H1 (cell line): ENCODE results near the gene SIDT1. TPM values are rescaled to one million over a fixed set of nuclear protein-coding genes. Genes with fewer than 3 reads are reported as not detected.
A peak's percentile ranks its signal among the peaks of the same experiment; 100 is the strongest.

Experiments
- CTCF ChIA-PET: fragments of 300-600 bp; sonication (Branson Sonifier 250); formaldehyde crosslinking; loops from one replicate; lab custom pipeline; 2021; ENCODE audit not compliant: partially characterized antibody; lab: Charles Lee
- POLR2A ChIA-PET: fragments of 300-600 bp; sonication (Branson Sonifier 250); formaldehyde crosslinking; loops from one replicate; lab custom pipeline; 2021; ENCODE audit warnings: inconsistent platforms; ENCODE audit not compliant: partially characterized antibody; lab: Charles Lee
- DNase-seq, 2 experiments: peaks; one replicate each; pipeline versions ENCODE4 v3.0.0 to v3.0.0-alpha.2; 2010 to 2022; ENCODE audit warnings: low spot score in 2 of 2, low read depth in 1 of 2, mixed read lengths in 1 of 2
- FAIRE-seq: peaks from 2 replicates; lab custom pipeline; 2011; peaks lifted over from hg19 to GRCh38; lab: Jason Lieb, UNC
- H2AFZ ChIP-seq: 2 replicates; pipeline ENCODE4 v1.8.1; 2012; ENCODE audit warnings: low read length, inconsistent platforms
- H2AK5ac ChIP-seq: 2 replicates; pipeline ENCODE4 v1.6.1; 2013; ENCODE audit warnings: low read depth, low read length
- H2BK120ac ChIP-seq: replicated peaks from 2 replicates; pipeline ENCODE3; 2013; ENCODE audit warnings: low read depth, low read length, inconsistent platforms
- H2BK12ac ChIP-seq: 2 replicates; pipeline ENCODE4 v1.6.1; 2013; ENCODE audit warnings: low read depth, low read length
- H2BK15ac ChIP-seq: 2 replicates; pipeline ENCODE4 v1.6.1; 2013; ENCODE audit warnings: low read length
- H2BK20ac ChIP-seq: 2 replicates; pipeline ENCODE4 v1.6.1; 2013; ENCODE audit warnings: low read length
- H2BK5ac ChIP-seq: 2 replicates; pipeline ENCODE4 v1.6.1; 2013; ENCODE audit warnings: low read depth, low read length
- H3K14ac ChIP-seq: 2 replicates; pipeline ENCODE4 v1.6.1; 2013; ENCODE audit warnings: inconsistent platforms; ENCODE audit not compliant: insufficient read length
- H3K18ac ChIP-seq: 2 replicates; pipeline ENCODE4 v1.6.1; 2013; ENCODE audit warnings: low read length; ENCODE audit errors: extremely low read depth
- H3K23ac ChIP-seq: 2 replicates; pipeline ENCODE4 v1.6.1; 2013; ENCODE audit warnings: inconsistent platforms; ENCODE audit not compliant: insufficient read length
- H3K23me2 ChIP-seq: 2 replicates; pipeline ENCODE4 v1.6.1; 2013; ENCODE audit warnings: low read depth, low read length
- H3K27ac ChIP-seq: 2 replicates; pipeline ENCODE4 v1.6.1; 2011; ENCODE audit warnings: low read depth, low read length, inconsistent platforms
- H3K27me3 ChIP-seq, 4 experiments: replicated peaks in 1 of 4; 1 replicate in 1 of 4; 2 replicates in 3 of 4; pipeline versions ENCODE4 v1.6.1 to v1.8.1; 2011 to 2013; ENCODE audit warnings: low read length in 3 of 4, mild to moderate bottlenecking in 3 of 4, inconsistent platforms in 2 of 4, mixed read lengths in 2 of 4, moderate library complexity in 1 of 4; ENCODE audit not compliant: control insufficient read depth in 3 of 4, insufficient read depth in 3 of 4; ENCODE audit errors: extremely low read depth in 1 of 4
- H3K36me3 ChIP-seq, 4 experiments: 2 replicates each; pipeline versions ENCODE4 v1.6.1 to v1.8.1; 2011 to 2013; ENCODE audit warnings: mild to moderate bottlenecking in 4 of 4, low read length in 3 of 4, moderate library complexity in 2 of 4, control low read depth in 1 of 4, inconsistent platforms in 1 of 4; ENCODE audit not compliant: insufficient read depth in 4 of 4, control insufficient read depth in 2 of 4
- H3K4ac ChIP-seq: replicated peaks from 2 replicates; pipeline ENCODE3; 2013; ENCODE audit warnings: low read length, low read depth, mixed read lengths, inconsistent platforms; ENCODE audit not compliant: insufficient read length
- H3K4me1 ChIP-seq, 4 experiments: replicated peaks in 1 of 4; 1 replicate in 1 of 4; 2 replicates in 3 of 4; pipeline versions ENCODE4 v1.6.1 to v1.8.1; 2011 to 2013; ENCODE audit warnings: low read length in 3 of 4, inconsistent platforms in 2 of 4, mixed read lengths in 1 of 4; ENCODE audit not compliant: insufficient read depth in 4 of 4, control insufficient read depth in 3 of 4
- H3K4me2 ChIP-seq, 2 experiments: 2 replicates each; pipeline versions ENCODE4 v1.6.1 to v1.8.1; 2011 to 2013; ENCODE audit warnings: low read depth in 2 of 2, low read length in 2 of 2, control low read depth in 1 of 2, inconsistent platforms in 1 of 2, mild to moderate bottlenecking in 1 of 2; ENCODE audit not compliant: insufficient read depth in 1 of 2
- H3K4me3 ChIP-seq, 4 experiments: fragments of 200-600, 300-600 bp in 1 of 4; sonication (generic), shearing (Covaris generic), sonication (Bioruptor Twin) in 1 of 4; 2 replicates each; pipeline versions ENCODE4 v1.5.1 to v1.8.1; 2011 to 2016; ENCODE audit warnings: low read length in 4 of 4, low read depth in 3 of 4, control low read depth in 2 of 4, inconsistent platforms in 2 of 4, mild to moderate bottlenecking in 2 of 4, mixed read lengths in 1 of 4, moderate library complexity in 1 of 4; ENCODE audit not compliant: insufficient read depth in 2 of 4; ENCODE audit errors: extremely low read depth in 1 of 4
- H3K56ac ChIP-seq: replicated peaks from 2 replicates; pipeline ENCODE3; 2013; ENCODE audit warnings: low read depth, mild to moderate bottlenecking, mixed read lengths, low read length, inconsistent platforms; ENCODE audit not compliant: insufficient read length
- H3K79me1 ChIP-seq: 2 replicates; pipeline ENCODE4 v1.6.1; 2013; ENCODE audit warnings: low read depth, low read length, control low read depth
- H3K79me2 ChIP-seq, 2 experiments: 2 replicates each; pipeline versions ENCODE4 v1.6.1 to v1.8.1; 2012 to 2013; ENCODE audit warnings: low read length in 2 of 2, mild to moderate bottlenecking in 2 of 2, inconsistent platforms in 1 of 2; ENCODE audit not compliant: insufficient read depth in 2 of 2, control insufficient read depth in 1 of 2
- H3K9ac ChIP-seq, 4 experiments: replicated peaks in 1 of 4; 1 replicate in 1 of 4; 2 replicates in 3 of 4; pipeline versions ENCODE4 v1.6.1 to v1.8.1; 2011 to 2013; ENCODE audit warnings: low read depth in 3 of 4, low read length in 3 of 4, control low read depth in 2 of 4, mild to moderate bottlenecking in 2 of 4, moderate library complexity in 2 of 4, inconsistent platforms in 1 of 4; ENCODE audit errors: extremely low read depth in 1 of 4
- H3K9me3 ChIP-seq, 2 experiments: 2 replicates each; pipeline versions ENCODE4 v1.6.1 to v1.8.1; 2012 to 2013; ENCODE audit warnings: mild to moderate bottlenecking in 2 of 2, moderate library complexity in 2 of 2, control low read depth in 1 of 2, inconsistent platforms in 1 of 2, low read depth in 1 of 2, low read length in 1 of 2, mixed read lengths in 1 of 2; ENCODE audit not compliant: insufficient read depth in 2 of 2
- H4K20me1 ChIP-seq, 2 experiments: replicated peaks in 1 of 2; 2 replicates each; pipeline versions ENCODE3 to v1.8.1; 2011 to 2013; ENCODE audit warnings: inconsistent platforms in 2 of 2, low read length in 2 of 2, mild to moderate bottlenecking in 1 of 2; ENCODE audit not compliant: insufficient read depth in 2 of 2, control insufficient read depth in 1 of 2
- H4K5ac ChIP-seq: 2 replicates; pipeline ENCODE4 v1.6.1; 2013; ENCODE audit warnings: low read length, low read depth, mixed read lengths, inconsistent platforms; ENCODE audit not compliant: insufficient read length
- H4K8ac ChIP-seq: 2 replicates; pipeline ENCODE4 v1.8.0; 2013; ENCODE audit warnings: mild to moderate bottlenecking, moderate library complexity, low read length, inconsistent platforms; ENCODE audit not compliant: insufficient read depth; ENCODE audit errors: extremely low read depth
- H4K91ac ChIP-seq: replicated peaks from 2 replicates; pipeline ENCODE3; 2013; ENCODE audit warnings: low read length, mixed read lengths, inconsistent platforms; ENCODE audit not compliant: insufficient read length
- EP300 ChIP-seq, 2 experiments: IDR thresholded peaks; 1 replicate in 1 of 2; 2 replicates in 1 of 2; pipeline ENCODE4 v1.6.1; 2011 to 2012; ENCODE audit warnings: low read depth in 2 of 2, low read length in 2 of 2, mild to moderate bottlenecking in 2 of 2, borderline replicate concordance in 1 of 2, inconsistent platforms in 1 of 2, moderate library complexity in 1 of 2
- HDAC6 ChIP-seq: IDR thresholded peaks from one replicate; pipeline ENCODE4 v1.7.1; 2012; ENCODE audit warnings: low read depth, mild to moderate bottlenecking, inconsistent platforms, low read length, moderate library complexity
- SRF ChIP-seq: IDR thresholded peaks from 2 replicates; pipeline ENCODE4 v1.6.1; 2011; ENCODE audit warnings: mild to moderate bottlenecking, low read depth, low read length, moderate library complexity
- TAF7 ChIP-seq: optimal IDR thresholded peaks from 2 replicates; pipeline ENCODE3; 2011; ENCODE audit warnings: low read depth, mild to moderate bottlenecking, inconsistent platforms, low read length, moderate library complexity, borderline replicate concordance
- TBP ChIP-seq: IDR thresholded peaks from 2 replicates; pipeline ENCODE4 v1.6.1; 2011; ENCODE audit warnings: low read depth, low read length, improper control_type of control experiment
- WGBS, 2 experiments: shearing (Covaris generic) in 1 of 2; methylation state at CpG; one replicate each; pipeline versions ENCODE4 v1.1.6 to v1.1.7; 2013 to 2015; ENCODE audit warnings: low lambda C conversion rate in 2 of 2, mixed read lengths in 2 of 2, inconsistent platforms in 1 of 2, low coverage in 1 of 2, missing lambda C conversion rate in 1 of 2; ENCODE audit not compliant: insufficient replicate concordance in 2 of 2, insufficient coverage in 1 of 2, insufficient read length in 1 of 2; ENCODE audit errors: extremely low coverage in 1 of 2, missing lambda C conversion rate in 1 of 2; 5-methylcytosine and 5-hydroxymethylcytosine counted together
- polyA plus RNA-seq, 7 experiments: library from polyadenylated mRNA; depleted of rRNA in 3 of 7; stranded (reverse) in 5 of 7; unstranded in 2 of 7; fragments of >200 nt in 5 of 7; fragments of 200-250 nt in 2 of 7; gene quantifications; 1 replicate in 5 of 7; 2 replicates in 1 of 7; 4 replicates in 1 of 7; pipeline versions ENCODE4 v1.2.1 to v1.2.3, GENCODE V29; 2011 to 2013; ENCODE audit warnings: missing spikeins in 2 of 7, mixed read lengths in 2 of 7
- total RNA-seq: library from RNA; stranded (reverse); fragmentation: NEBNext Ultra II Directional; extraction: Animal tissue kit (Norgen Biotek cat#: 25700); gene quantifications from 2 replicates; pipeline ENCODE4 v1.2.1, GENCODE V29; 2021

The SIDT1 gene
- total and polyA plus RNA-seq, 2 of the 8 experiments (the other 6 are each of a cell fraction or from before 2014, with no cell fraction given): 0.06 TPM; not detected in 1

GRCh38 chr3:113590983-113591382 is 58.6 kb downstream of the SIDT1 start:
- no peak overlapping the region for H4K91ac ChIP-seq
- H2AFZ ChIP-seq: no peak overlapping the region
- no peak overlapping the region for H3K27ac ChIP-seq
- no peaks in the 10 kb centered on the region for H3K79me1 ChIP-seq
- H3K14ac ChIP-seq: no peak overlapping the region
- H3K23ac ChIP-seq: no peak overlapping the region
- no peak overlapping the region for H3K18ac ChIP-seq
- H4K5ac ChIP-seq: no peak overlapping the region
- no peaks in the 10 kb centered on the region for H3K9me3 ChIP-seq
- no peak overlapping the region for H2BK120ac ChIP-seq
- no peak overlapping the region for H3K56ac ChIP-seq
- no peak for FAIRE-seq
- no peaks in the 10 kb centered on the region for H4K20me1 ChIP-seq
- CTCF ChIA-PET: interaction anchor here (0.9 kb wide), 1 partner anchor 44 kb away, joined by 3 read pairs; no protein-coding TSS in a partner anchor
- POLR2A ChIA-PET: no interaction called here
- no peak overlapping the region for H2AK5ac ChIP-seq
- no peak overlapping the region for H2BK20ac ChIP-seq
- DNase-seq: no peak
- no peak overlapping the region for H3K9ac ChIP-seq
- H3K23me2 ChIP-seq: no peaks in the 10 kb centered on the region
- no peak overlapping the region for H2BK15ac ChIP-seq
- H4K8ac ChIP-seq: no peak overlapping the region
- no peak overlapping the region for H3K4me3 ChIP-seq
- peaks cover 0 to 12% (median 2%) of the 10 kb centered on the region in 4 experiments; a peak in 3 of 7 replicates for H3K4me1 ChIP-seq
- H3K36me3 ChIP-seq: no peaks in the 10 kb centered on the region
- H3K79me2 ChIP-seq: no peaks in the 10 kb centered on the region
- 50% methylated on average over 1 of the region's 1 CpG; no CpG with 5 or more reads in 1 of the 2 experiments for WGBS, 2 experiments
- no peak overlapping the region for H3K4me2 ChIP-seq
- H2BK5ac ChIP-seq: no peak overlapping the region
- TF ChIP-seq HDAC6: no peak
- TF ChIP-seq TBP: no peak
- TF ChIP-seq EP300 (IDR thresholded peaks at IDR 0.05; ENCODE audit: borderline replicate concordance in 1 of 2, low read depth in 2 of 2, low read length in 2 of 2): peak in 1 of 2 experiments; percentile 86; a peak in 1 of 3 replicates
- no peak for TF ChIP-seq TAF7
- peak; percentile 57; the same call in 1 of the 2 replicates for TF ChIP-seq SRF
- no peak overlapping the region for H3K4ac ChIP-seq
- H2BK12ac ChIP-seq: no peak overlapping the region
- H3K27me3 ChIP-seq: no peaks in the 10 kb centered on the region
